Gastrocnemius medialis (tissue), 4 donors: ENCODE data around the gene CTNNBL1.

Source experiments
- POLR2A ChIP-seq, 2 donors: fragments of 450-650 bp; IDR thresholded peaks; one replicate each; pipeline ENCODE4 v1.6.1; 2017; ENCODE audit warnings: antibody characterized with exemption in 2 of 2, mild to moderate bottlenecking in 2 of 2, moderate library complexity in 2 of 2
- TF ChIP-seq, protein P1 (sequence below), 5 experiments: fragments of 450-650 bp in 3 of 5; fragments of 200-600 bp in 2 of 5; sonication (generic) in 2 of 5; IDR thresholded peaks in 4 of 5; conservative IDR thresholded peaks in 1 of 5; 1 replicate in 4 of 5; 2 replicates in 1 of 5; pipeline ENCODE4 v1.5.1; 2016 to 2019; ENCODE audit warnings: antibody characterized with exemption in 5 of 5, mild to moderate bottlenecking in 3 of 5, moderate library complexity in 3 of 5

- no peak for TF ChIP-seq POLR2A (IDR thresholded peaks at IDR 0.05)
- TF ChIP-seq, protein P1, sequence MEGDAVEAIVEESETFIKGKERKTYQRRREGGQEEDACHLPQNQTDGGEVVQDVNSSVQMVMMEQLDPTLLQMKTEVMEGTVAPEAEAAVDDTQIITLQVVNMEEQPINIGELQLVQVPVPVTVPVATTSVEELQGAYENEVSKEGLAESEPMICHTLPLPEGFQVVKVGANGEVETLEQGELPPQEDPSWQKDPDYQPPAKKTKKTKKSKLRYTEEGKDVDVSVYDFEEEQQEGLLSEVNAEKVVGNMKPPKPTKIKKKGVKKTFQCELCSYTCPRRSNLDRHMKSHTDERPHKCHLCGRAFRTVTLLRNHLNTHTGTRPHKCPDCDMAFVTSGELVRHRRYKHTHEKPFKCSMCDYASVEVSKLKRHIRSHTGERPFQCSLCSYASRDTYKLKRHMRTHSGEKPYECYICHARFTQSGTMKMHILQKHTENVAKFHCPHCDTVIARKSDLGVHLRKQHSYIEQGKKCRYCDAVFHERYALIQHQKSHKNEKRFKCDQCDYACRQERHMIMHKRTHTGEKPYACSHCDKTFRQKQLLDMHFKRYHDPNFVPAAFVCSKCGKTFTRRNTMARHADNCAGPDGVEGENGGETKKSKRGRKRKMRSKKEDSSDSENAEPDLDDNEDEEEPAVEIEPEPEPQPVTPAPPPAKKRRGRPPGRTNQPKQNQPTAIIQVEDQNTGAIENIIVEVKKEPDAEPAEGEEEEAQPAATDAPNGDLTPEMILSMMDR (IDR thresholded peaks at IDR 0.05 in 4 of 5, conservative IDR thresholded peaks at IDR 0.05 in 1 of 5): no peak
Observed at GRCh38 chr20:37890643-37891042, 196.8 kb downstream of the CTNNBL1 start.
